GM12878 (cell line): Measurements from ENCODE around the gene WEE2. TPM values are rescaled to one million over a fixed set of nuclear protein-coding genes. Genes with fewer than 3 reads are reported as not detected.
A peak's percentile ranks its signal among the peaks of the same experiment; 100 is the strongest.

ENCODE experiments used
- ATAC-seq: fragments of 200-7000 bp; cut with Tn5 transposase; 3 replicates; pipeline ENCODE4 v1.9.1; 2020; ENCODE audit warnings: mild to moderate bottlenecking, moderate library complexity
- BruUV-seq: library from RNA; stranded (reverse); fragments of 400-500 nt; replicated peaks from 2 replicates; lab custom pipeline; 2021; lab: Mats Ljungman, UMichigan
- CTCF ChIA-PET: fragments of 300-600 bp; sonication (Branson Sonifier 250); formaldehyde crosslinking; extraction: SDS; loops from one replicate; lab custom pipeline; 2021; ENCODE audit warnings: inconsistent platforms; lab: Yijun Ruan, JAX
- POLR2A ChIA-PET: fragments of 350-600 bp; formaldehyde crosslinking; extraction: SDS; loops from one replicate; lab custom pipeline; 2021; ENCODE audit warnings: inconsistent platforms; lab: Charles Lee
- RAD21 ChIA-PET: fragments of 300-600 bp; sonication (Branson Sonifier 250); formaldehyde crosslinking; loops from one replicate; lab custom pipeline; 2023; ENCODE audit warnings: antibody characterized with exemption; ENCODE audit not compliant: unreplicated experiment; lab: Charles Lee
- SMC1A ChIA-PET: fragments of 300-600 bp; sonication (Branson Sonifier 250); formaldehyde crosslinking; loops from one replicate; lab custom pipeline; 2023; ENCODE audit not compliant: unreplicated experiment, uncharacterized antibody; lab: Charles Lee
- DNase-seq: peaks from one replicate; pipeline ENCODE4 v3.0.0-alpha.2; 2011; ENCODE audit warnings: low read depth, low spot score
- FAIRE-seq: peaks from 3 replicates; lab custom pipeline; 2011; peaks lifted over from hg19 to GRCh38; lab: Jason Lieb, UNC
- H2AFZ ChIP-seq: 2 replicates; pipeline ENCODE4 v1.6.0; 2011; ENCODE audit warnings: low read depth, low read length, control low read depth; ENCODE audit not compliant: control insufficient read depth
- H3K27ac ChIP-seq: 2 replicates; pipeline ENCODE4 v1.5.1; 2011; ENCODE audit warnings: control low read depth; ENCODE audit not compliant: control insufficient read depth, insufficient read depth
- H3K27me3 ChIP-seq, 2 experiments: replicated peaks in 1 of 2; 2 replicates each; pipeline versions ENCODE4 v1.6.0 to v1.6.1; 2011; ENCODE audit warnings: low read length in 1 of 2; ENCODE audit not compliant: control insufficient read depth in 2 of 2, insufficient read depth in 2 of 2
- H3K36me3 ChIP-seq, 2 experiments: 2 replicates each; pipeline ENCODE4 v1.5.1; 2011; ENCODE audit warnings: low read length in 1 of 2; ENCODE audit not compliant: control insufficient read depth in 2 of 2, insufficient read depth in 2 of 2
- H3K4me1 ChIP-seq: 2 replicates; pipeline ENCODE4 v1.6.1; 2011; ENCODE audit warnings: mild to moderate bottlenecking, low read length, moderate library complexity, mixed read lengths; ENCODE audit not compliant: control insufficient read depth, insufficient read depth
- H3K4me2 ChIP-seq: 2 replicates; pipeline ENCODE4 v1.6.0; 2011; ENCODE audit warnings: control low read depth; ENCODE audit not compliant: control insufficient read depth, insufficient read depth
- H3K4me3 ChIP-seq: fragments of 200-600 bp; sonication (generic); 2 replicates; pipeline ENCODE4 v1.5.1; 2016
- H3K79me2 ChIP-seq: 2 replicates; pipeline ENCODE4 v1.6.0; 2011; ENCODE audit warnings: low read length; ENCODE audit not compliant: control insufficient read depth, insufficient read depth
- H3K9ac ChIP-seq: 2 replicates; pipeline ENCODE4 v1.8.0; 2011; ENCODE audit warnings: low read length, control low read depth, mixed read lengths; ENCODE audit not compliant: control insufficient read depth, insufficient read depth
- H3K9me3 ChIP-seq: replicated peaks from 3 replicates; pipeline ENCODE4 v1.5.1; 2011; ENCODE audit warnings: mild to moderate bottlenecking, low read length; ENCODE audit not compliant: control insufficient read depth, insufficient read depth
- H4K20me1 ChIP-seq: 2 replicates; pipeline ENCODE4 v1.6.0; 2011; ENCODE audit not compliant: control insufficient read depth, insufficient read depth
- ASH2L ChIP-seq: fragments of 300-600, 200-600 bp; sonication (generic); IDR thresholded peaks from 2 replicates; pipeline ENCODE4 v1.6.1; 2017; ENCODE audit warnings: low read depth, mild to moderate bottlenecking, borderline replicate concordance
- MEF2B ChIP-seq: fragments of 450-650 bp; IDR thresholded peaks from 2 replicates; pipeline ENCODE4 v1.6.1; 2018; ENCODE audit warnings: mild to moderate bottlenecking, moderate library complexity; ENCODE audit not compliant: partially characterized antibody, poor library complexity, severe bottlenecking
- NFIC ChIP-seq: IDR thresholded peaks from 2 replicates; pipeline ENCODE4 v1.6.1; 2012; ENCODE audit warnings: low read depth, mild to moderate bottlenecking, inconsistent platforms, low read length, moderate library complexity
- NFYA ChIP-seq: IDR thresholded peaks from 2 replicates; pipeline ENCODE4 v1.6.1; 2011; ENCODE audit warnings: low read depth, mild to moderate bottlenecking, low read length, improper control_type of control experiment, borderline replicate concordance
- POLR2AphosphoS2 ChIP-seq: IDR thresholded peaks from 2 replicates; pipeline ENCODE4 v1.6.1; 2011; ENCODE audit warnings: low read depth, mild to moderate bottlenecking, low read length, improper control_type of control experiment, moderate library complexity
- POU2F2 ChIP-seq: IDR thresholded peaks from 3 replicates; pipeline ENCODE4 v1.6.1; 2011; ENCODE audit warnings: low read depth, mild to moderate bottlenecking, low read length, borderline replicate concordance
- RUNX3 ChIP-seq: IDR thresholded peaks from 2 replicates; pipeline ENCODE4 v1.6.1; 2012; ENCODE audit warnings: low read length, inconsistent platforms
- TAF1 ChIP-seq: IDR thresholded peaks from 2 replicates; pipeline ENCODE4 v1.6.1; 2011; ENCODE audit warnings: mild to moderate bottlenecking, low read depth, low read length, borderline replicate concordance
- TARDBP ChIP-seq: IDR thresholded peaks from 2 replicates; pipeline ENCODE4 v1.6.1; 2016; ENCODE audit warnings: borderline replicate concordance
- YBX1 ChIP-seq: fragments of 450-650 bp; IDR thresholded peaks from 2 replicates; pipeline ENCODE4 v1.6.1; 2016; ENCODE audit warnings: antibody characterized with exemption
- WGBS: methylation state at CpG from one replicate; pipeline ENCODE4 v1.1.6; 2016; ENCODE audit warnings: low lambda C conversion rate; ENCODE audit not compliant: insufficient replicate concordance, insufficient coverage; ENCODE audit errors: missing lambda C conversion rate; 5-methylcytosine and 5-hydroxymethylcytosine counted together
- in situ Hi-C: fragments of 300-500 bp; cut with MboI; formaldehyde crosslinking; loops from 9 replicates; pipeline ENCODE4 v1.14.3; 2018; ENCODE audit warnings: mixed read lengths
- intact Hi-C: fragments of 100-400 bp; cut with micrococcal nuclease; formaldehyde crosslinking; loops from one replicate; pipeline ENCODE4 v1.14.2; 2022; ENCODE audit not compliant: unreplicated experiment
- polyA plus RNA-seq, 11 experiments: library from polyadenylated mRNA; depleted of rRNA in 4 of 11; unstranded in 6 of 11; stranded (reverse) in 5 of 11; fragments of >200 nt; fragmentation: Nextera tagmentation in 4 of 11; fragmentation: Illumina TruSeq in 1 of 11; extraction: Ambion mirVana in 4 of 11; extraction: Trizol in 1 of 11; gene quantifications; 1 replicate in 1 of 11; 2 replicates in 10 of 11; pipeline versions ENCODE4 v1.2.1 to v1.2.3, GENCODE V29; 2011 to 2016; ENCODE audit warnings: inconsistent platforms in 2 of 11, missing spikeins in 2 of 11, low read depth in 1 of 11
- total RNA-seq, 4 experiments: library from RNA; depleted of rRNA in 3 of 4; stranded (reverse); fragments of >200 nt in 3 of 4; fragmentation: Illumina TruSeq in 1 of 4; extraction: Trizol in 1 of 4; gene quantifications; 2 replicates each; pipeline versions ENCODE4 v1.2.1 to v1.2.3, GENCODE V29; 2013 to 2021
- TF ChIP-seq, protein P1 (sequence below): IDR thresholded peaks from 2 replicates; pipeline ENCODE4 v1.6.1; 2011; ENCODE audit warnings: mild to moderate bottlenecking, low read depth, low read length, moderate library complexity; ENCODE audit not compliant: insufficient replicate concordance
- TF ChIP-seq, protein P2 (sequence below): fragments of 450-650 bp; conservative IDR thresholded peaks from 2 replicates; pipeline ENCODE4 v1.6.1; 2017; ENCODE audit warnings: mild to moderate bottlenecking, moderate library complexity
- TF ChIP-seq, protein P3 (sequence below), 3 experiments: IDR thresholded peaks in 2 of 3; conservative IDR thresholded peaks in 1 of 3; 2 replicates each; pipeline ENCODE4 v1.5.1; 2011; ENCODE audit warnings: low read depth in 3 of 3, low read length in 3 of 3, mild to moderate bottlenecking in 3 of 3, control low read depth in 2 of 3, moderate library complexity in 2 of 3, inconsistent platforms in 1 of 3, mixed read lengths in 1 of 3; ENCODE audit not compliant: control insufficient read depth in 2 of 3, insufficient read depth in 1 of 3; ENCODE audit errors: extremely low read depth in 1 of 3
- TF ChIP-seq, protein P4 (sequence below): fragments of 150-350 bp; IDR thresholded peaks from 2 replicates; pipeline ENCODE4 v1.6.1; 2014; ENCODE audit warnings: mild to moderate bottlenecking, low read depth, low read length

The WEE2 gene
- total and polyA plus RNA-seq, 10 of the 15 experiments (the other 5 are each of a cell fraction or from before 2014, with no cell fraction given): 0.02 to 0.03 (median 0.03) TPM; not detected in 7

DNA sequence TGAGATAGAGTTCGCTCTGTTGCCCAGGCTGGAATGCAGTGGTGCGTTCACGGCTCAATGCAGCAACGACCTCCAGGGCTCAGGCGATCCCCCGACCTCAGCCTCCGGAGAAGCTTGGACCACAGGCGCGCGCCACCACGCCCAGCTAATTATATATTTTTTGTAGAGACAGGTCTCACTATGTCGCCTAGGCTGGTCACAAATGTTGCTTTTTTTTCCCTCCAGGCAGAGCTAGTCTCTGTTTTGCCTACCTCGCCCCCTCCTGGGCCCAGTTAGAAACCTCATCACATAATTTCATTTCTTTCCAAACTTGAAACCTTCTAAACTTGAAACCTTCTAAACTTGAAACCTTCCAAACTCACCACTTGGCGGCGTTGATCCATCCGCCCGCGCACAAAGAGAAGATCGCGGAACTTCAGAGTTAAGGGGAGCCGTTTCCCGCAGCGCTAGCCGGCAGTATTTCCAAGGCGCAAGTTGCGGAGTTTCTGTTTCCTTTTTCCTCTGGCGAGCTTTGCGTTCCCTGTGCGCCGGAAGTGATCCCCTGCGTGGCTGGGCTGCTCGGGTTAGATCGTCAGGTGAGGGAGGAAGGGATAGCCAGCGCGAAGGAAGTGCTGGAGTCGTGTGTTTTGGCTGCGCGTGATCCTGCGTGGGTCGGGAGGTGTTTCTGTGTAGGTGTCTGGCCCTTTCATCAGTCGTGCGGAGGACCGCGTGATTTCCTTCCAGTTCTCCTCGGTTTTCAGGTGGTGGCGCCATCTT is 29.9 kb downstream of the WEE2 start, which contains the start of gene SSBP1:
Gene SSBP1, plus strand, starts transcription at position 523 of the 756 bp plus-strand sequence. CDS start 809 bp downstream, outside the sequence.
- ChIA-PET CTCF (interaction anchor here (0.8 to 5.7 kb wide), 28 partner anchors 9 to 724 kb away, joined by 3 to 121 read pairs (median 4); partner anchors contain the start of genes AGK, DENND11, MRPS33 and WEE2), POLR2A (interaction anchor here (0.7 to 1.7 kb wide), 6 partner anchors 25 to 87 kb away, joined by 3 to 8 read pairs (median 4); partner anchors contain the start of gene DENND11), RAD21 (interaction anchor here (0.6 to 2.3 kb wide), 8 partner anchors 37 to 1643 kb away, joined by 3 to 33 read pairs (median 4); partner anchors contain the start of genes DENND11 and MRPS33), SMC1A (interaction anchor here (0.7 to 3.5 kb wide), 11 partner anchors 10 to 187 kb away, joined by 3 to 35 read pairs (median 5); partner anchors contain the start of gene AGK)
- WGBS: under 1% methylated on average over 46 of the region's 46 CpGs
- Histone ChIP-seq H3K79me2 (peaks cover 38% of the 10 kb centered on the region), H3K36me3 (peaks cover 0 to 10% of the 10 kb centered on the region in 2 experiments; a peak in 2 of 4 replicates), H3K4me2 (peak within 1 kb of the TSS; percentile 93), H3K9me3 (no peaks in the 10 kb centered on the region), H2AFZ (peak within 1 kb of the TSS; percentile 96), H3K9ac (peak within 1 kb of the TSS; percentile 95), H3K4me3 (peak within 1 kb of the TSS; percentile 98), H4K20me1 (no peaks in the 10 kb centered on the region), H3K27ac (peak within 1 kb of the TSS; percentile 91), H3K27me3 (no peaks in the 10 kb centered on the region), H3K4me1 (peaks cover 4% of the 10 kb centered on the region; the same call in 1 of the 2 replicates)
- peak; percentile 93 for FAIRE-seq
- no TSS peak for BruUV-seq
- intact Hi-C loops (loop anchor here (1.0 to 5.0 kb wide), 4 partner anchors 37 to 724 kb away; partner anchors contain the start of genes AGK and MRPS33), in situ Hi-C loops (loop anchor here (10.0 kb wide), 1 partner anchor 723 kb away; the partner anchor contains the start of gene MRPS33)
- peak; percentile 92 for DNase-seq
- ATAC-seq: peak; percentile 91
- peak; percentile 89; the same call in 2 of the 3 replicates for TF ChIP-seq POU2F2
- TF ChIP-seq NFYA: no peak
- TF ChIP-seq ASH2L: peak; percentile 83; the same call in 1 of the 2 replicates
- TF ChIP-seq, protein P1, sequence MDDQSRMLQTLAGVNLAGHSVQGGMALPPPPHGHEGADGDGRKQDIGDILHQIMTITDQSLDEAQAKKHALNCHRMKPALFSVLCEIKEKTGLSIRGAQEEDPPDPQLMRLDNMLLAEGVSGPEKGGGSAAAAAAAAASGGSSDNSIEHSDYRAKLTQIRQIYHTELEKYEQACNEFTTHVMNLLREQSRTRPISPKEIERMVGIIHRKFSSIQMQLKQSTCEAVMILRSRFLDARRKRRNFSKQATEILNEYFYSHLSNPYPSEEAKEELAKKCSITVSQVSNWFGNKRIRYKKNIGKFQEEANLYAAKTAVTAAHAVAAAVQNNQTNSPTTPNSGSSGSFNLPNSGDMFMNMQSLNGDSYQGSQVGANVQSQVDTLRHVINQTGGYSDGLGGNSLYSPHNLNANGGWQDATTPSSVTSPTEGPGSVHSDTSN: peak; percentile 51
- TF ChIP-seq TARDBP: peak; percentile 76; the same call in 1 of the 2 replicates
- peak; percentile 66 for TF ChIP-seq MEF2B
- no peak for TF ChIP-seq YBX1
- peak; percentile 81 for TF ChIP-seq RUNX3
- TF ChIP-seq, protein P2, sequence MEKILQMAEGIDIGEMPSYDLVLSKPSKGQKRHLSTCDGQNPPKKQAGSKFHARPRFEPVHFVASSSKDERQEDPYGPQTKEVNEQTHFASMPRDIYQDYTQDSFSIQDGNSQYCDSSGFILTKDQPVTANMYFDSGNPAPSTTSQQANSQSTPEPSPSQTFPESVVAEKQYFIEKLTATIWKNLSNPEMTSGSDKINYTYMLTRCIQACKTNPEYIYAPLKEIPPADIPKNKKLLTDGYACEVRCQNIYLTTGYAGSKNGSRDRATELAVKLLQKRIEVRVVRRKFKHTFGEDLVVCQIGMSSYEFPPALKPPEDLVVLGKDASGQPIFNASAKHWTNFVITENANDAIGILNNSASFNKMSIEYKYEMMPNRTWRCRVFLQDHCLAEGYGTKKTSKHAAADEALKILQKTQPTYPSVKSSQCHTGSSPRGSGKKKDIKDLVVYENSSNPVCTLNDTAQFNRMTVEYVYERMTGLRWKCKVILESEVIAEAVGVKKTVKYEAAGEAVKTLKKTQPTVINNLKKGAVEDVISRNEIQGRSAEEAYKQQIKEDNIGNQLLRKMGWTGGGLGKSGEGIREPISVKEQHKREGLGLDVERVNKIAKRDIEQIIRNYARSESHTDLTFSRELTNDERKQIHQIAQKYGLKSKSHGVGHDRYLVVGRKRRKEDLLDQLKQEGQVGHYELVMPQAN: peak; percentile 84
- TF ChIP-seq TAF1: peak; percentile 86
- TF ChIP-seq NFIC: peak; percentile 68
- TF ChIP-seq, protein P3, sequence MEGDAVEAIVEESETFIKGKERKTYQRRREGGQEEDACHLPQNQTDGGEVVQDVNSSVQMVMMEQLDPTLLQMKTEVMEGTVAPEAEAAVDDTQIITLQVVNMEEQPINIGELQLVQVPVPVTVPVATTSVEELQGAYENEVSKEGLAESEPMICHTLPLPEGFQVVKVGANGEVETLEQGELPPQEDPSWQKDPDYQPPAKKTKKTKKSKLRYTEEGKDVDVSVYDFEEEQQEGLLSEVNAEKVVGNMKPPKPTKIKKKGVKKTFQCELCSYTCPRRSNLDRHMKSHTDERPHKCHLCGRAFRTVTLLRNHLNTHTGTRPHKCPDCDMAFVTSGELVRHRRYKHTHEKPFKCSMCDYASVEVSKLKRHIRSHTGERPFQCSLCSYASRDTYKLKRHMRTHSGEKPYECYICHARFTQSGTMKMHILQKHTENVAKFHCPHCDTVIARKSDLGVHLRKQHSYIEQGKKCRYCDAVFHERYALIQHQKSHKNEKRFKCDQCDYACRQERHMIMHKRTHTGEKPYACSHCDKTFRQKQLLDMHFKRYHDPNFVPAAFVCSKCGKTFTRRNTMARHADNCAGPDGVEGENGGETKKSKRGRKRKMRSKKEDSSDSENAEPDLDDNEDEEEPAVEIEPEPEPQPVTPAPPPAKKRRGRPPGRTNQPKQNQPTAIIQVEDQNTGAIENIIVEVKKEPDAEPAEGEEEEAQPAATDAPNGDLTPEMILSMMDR (IDR thresholded peaks at IDR 0.05 in 2 of 3, conservative IDR thresholded peaks at IDR 0.05 in 1 of 3; ENCODE audit: control insufficient read depth in 2 of 3, extremely low read depth in 1 of 3, insufficient read depth in 1 of 3, low read depth in 3 of 3, low read length in 3 of 3): peak; percentile 83 to 98 (median 84)
- 0 out of 2 replicates have a peak, but pooled peaks have one; percentile 70 for TF ChIP-seq POLR2AphosphoS2
- TF ChIP-seq, protein P4, sequence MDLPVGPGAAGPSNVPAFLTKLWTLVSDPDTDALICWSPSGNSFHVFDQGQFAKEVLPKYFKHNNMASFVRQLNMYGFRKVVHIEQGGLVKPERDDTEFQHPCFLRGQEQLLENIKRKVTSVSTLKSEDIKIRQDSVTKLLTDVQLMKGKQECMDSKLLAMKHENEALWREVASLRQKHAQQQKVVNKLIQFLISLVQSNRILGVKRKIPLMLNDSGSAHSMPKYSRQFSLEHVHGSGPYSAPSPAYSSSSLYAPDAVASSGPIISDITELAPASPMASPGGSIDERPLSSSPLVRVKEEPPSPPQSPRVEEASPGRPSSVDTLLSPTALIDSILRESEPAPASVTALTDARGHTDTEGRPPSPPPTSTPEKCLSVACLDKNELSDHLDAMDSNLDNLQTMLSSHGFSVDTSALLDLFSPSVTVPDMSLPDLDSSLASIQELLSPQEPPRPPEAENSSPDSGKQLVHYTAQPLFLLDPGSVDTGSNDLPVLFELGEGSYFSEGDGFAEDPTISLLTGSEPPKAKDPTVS: peak; percentile 83; the same call in 1 of the 2 replicates
